ENCODE data around the gene TOMM40.

- TF ChIP-seq POLR2A (IDR thresholded peaks at IDR 0.05): no peak
- TF ChIP-seq CTCF (IDR thresholded peaks at IDR 0.05): no peak
Observed at GRCh38 chr19:44866664-44867063, 24.4 kb upstream of the TOMM40 start.
